NCI-H2107 treated with DMSO at 0.1 percent for 48 hours (cell line): ENCODE results near the gene DOCK8.

Experiments
- DNase-seq: peaks from one replicate; lab custom pipeline; 2025; ENCODE audit not compliant: unreplicated experiment; lab: John Stamatoyannopoulos, UW

The DOCK8 gene

DNA sequence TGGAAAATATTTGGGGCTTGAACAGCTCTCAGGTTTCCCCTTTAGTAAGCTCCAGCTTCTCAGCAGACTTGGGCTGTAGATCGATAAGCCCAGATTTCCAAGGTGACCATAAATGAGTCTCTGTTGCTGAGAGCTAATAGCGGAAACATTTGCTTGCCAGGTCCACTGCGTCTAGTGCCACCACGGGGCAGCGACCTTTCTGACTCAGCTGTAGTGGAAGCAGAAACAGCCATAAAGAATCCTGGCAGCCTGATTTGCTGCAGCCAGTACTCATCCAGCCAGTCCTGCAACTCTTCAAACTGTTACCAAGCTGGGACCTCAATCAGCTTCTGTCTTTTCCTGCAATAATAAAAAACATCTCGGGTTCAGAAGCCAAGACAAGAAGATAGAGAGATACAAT is 241.7 kb downstream of the DOCK8 start:
- DNase-seq: no peak

DNA sequence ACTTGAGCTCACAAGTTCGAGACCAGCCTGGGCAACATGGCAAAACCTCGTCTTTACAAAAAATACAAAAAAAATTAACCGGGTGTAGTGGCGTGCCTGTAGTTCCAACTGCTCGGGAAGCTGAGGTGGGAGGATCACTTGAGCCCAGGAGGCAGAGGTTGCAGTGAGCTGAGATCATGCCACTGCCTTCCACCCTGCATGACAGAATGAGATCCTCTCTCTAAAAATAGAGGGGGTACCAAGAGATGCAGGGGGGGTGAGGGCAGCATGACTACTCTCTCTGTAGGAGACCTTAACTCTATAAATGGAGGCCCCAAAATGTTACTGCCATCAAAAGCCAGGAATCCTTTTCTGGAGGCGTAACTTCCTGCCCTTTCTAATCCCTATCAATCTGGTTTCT is 243.9 kb downstream of the DOCK8 start:
- DNase-seq: no peak

DNA sequence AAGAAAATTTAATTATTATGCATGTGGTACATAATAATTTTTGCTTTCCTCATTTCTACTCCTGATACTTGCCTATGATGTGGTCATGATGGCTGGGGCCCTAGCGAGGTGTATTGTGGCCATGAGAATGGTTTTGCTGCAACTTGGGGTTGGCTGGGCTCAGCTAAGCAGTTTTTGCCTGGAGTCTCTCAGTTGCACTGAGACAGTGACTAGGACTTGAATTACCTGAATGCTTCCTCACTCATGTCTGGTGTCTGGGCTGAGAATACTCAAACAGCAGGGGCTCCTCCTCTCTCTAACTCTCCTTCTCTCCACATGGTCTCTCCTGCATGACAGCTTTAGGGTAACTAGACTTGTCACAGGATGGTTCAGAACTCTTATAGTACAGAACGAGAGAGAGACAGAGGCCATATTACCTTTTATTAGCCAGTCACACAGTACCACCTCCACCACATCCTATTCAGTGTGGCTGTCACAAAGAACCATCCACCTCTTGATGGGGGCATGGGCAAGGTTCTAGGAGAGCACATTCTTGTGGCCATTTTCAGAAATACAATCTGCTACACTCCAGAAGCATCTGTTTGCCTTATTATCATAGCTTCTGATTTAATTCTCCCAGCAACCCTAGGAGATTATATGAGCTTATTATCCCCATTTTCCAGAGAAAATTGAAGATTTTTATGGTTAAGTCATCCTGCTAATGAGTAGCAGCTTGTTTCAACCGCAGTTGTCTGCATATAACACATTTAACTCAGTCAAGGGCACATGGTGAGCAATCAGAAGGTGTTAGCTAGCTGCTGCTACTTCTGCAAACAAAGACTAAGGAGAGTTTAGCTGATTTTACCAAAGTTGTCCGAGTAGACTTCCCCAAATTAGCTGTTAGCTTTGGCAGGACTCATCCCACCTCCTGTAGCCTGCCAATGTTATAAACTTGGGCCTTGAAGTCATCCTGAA is 245.1 kb downstream of the DOCK8 start:
- DNase-seq: no peak

DNA sequence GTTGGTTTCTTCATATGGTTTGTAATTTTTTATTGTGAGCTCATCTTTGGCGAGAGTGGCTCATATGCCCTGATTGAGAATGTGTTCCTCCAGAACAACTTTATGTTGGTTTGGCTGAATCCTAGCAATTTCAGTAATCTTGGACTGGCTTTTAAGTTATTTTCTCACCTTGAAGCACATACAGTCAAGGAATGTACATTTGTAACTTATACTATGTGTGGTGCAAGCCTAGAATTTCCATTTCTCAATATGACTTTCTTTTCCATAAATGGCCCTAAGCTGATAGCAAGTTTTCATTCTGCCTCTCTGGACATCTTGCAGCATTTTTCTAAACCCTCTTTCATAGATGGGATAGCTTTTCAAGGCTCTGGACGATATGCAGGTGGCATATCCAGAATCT is 247.5 kb downstream of the DOCK8 start:
- DNase-seq: no peak

DNA sequence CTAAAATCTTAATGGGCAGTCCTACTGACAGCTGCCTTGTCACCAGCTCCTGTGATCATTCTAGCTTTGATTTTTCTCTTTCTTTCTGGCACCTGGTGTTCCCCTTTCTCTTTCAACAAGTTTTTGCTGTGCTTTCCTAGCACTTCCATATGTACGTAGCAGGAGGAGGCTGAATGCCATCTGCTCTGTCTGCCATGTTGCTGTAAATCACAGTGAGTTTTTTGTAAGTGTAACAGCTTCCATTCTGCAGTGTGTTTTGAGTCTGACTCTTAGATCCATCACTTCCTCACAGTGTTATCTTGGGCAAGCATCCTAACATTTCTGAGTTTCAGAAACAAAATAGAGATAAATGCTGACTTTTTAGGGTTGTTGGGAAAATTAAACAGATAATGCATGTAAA is 247.9 kb downstream of the DOCK8 start:
- DNase-seq: no peak

DNA sequence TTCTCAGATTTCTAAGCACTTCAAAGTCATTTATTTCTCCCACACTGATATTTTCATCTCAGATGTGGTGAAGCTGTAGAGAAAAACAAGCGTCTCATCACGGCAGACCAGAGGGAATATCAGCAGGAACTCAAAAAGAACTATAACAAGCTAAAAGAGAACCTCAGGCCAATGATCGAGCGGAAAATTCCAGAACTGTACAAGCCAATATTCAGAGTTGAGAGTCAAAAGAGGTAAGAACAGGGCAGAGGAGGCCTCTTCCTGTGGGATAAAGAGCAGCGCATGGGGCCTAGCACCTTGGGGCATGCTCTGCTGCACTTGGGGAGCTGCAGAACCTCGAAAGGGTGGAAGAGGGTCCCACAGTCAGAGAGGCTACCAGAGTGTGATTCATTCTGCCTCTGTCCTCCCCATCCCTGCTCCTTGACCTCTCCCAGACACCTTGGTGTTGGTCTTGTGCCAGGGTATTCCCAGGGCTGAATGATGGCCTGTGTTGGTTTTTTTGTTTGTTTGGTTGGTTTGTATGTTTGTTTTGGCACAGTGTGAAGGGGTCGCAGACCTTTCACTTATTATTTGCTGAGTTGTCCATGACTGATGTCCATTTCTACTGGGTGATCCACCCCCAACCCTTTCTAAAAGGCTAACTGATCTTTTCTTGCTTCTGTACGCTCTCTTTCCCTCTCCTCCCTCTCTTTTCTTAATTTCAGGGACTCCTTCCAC is 248.9 kb downstream of the DOCK8 start:
- no peak for DNase-seq

DNA sequence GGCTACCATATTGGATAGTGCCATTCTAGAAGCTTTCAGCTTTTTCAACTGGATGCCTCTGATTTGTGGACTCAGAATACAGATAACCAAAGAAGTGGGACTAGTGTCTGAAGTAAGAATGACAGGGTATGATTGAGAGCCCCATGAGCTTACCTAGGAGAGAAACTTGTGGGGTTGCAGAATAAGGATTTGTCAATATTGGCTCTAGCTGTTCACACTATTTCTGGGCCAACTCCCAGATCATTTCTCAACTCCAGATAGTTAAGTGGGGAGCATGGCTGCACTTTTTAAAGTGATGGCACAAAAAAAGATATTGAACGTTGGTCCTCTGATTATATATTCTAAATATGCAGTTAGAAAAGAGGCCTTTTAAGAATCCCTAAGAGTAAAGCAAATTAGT is 252.1 kb downstream of the DOCK8 start:
- DNase-seq: no peak

DNA sequence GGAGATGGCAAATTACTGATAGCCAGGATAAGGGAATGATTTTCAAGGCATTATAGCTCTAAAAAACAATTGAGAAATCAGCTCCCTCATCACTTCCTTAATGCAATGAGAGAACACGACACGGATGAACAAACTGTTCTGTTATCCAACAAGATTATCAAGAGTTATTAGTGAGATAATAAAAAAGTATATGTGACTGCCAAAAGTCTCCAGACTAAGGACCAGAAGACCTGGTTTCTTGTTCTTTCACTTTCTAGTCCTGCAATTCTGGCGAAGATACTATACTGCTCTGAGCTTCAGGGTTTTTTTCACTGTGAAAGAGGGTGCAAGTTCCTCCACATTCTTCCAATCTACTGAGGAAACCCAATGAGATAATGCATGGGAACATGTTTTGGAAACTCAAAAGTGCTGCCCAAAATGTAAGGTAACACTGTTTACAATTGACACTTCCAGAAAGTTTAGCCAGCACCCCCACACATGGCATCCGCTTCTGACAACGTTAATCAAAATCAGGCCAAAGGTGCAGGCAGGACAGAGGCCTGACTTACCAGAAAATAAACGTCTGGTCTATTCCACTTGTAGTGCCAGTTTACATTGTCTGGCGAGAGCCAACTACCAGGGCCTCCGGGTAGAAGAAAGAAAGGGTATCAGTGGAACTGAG is 254.2 kb downstream of the DOCK8 start:
- no peak for DNase-seq

DNA sequence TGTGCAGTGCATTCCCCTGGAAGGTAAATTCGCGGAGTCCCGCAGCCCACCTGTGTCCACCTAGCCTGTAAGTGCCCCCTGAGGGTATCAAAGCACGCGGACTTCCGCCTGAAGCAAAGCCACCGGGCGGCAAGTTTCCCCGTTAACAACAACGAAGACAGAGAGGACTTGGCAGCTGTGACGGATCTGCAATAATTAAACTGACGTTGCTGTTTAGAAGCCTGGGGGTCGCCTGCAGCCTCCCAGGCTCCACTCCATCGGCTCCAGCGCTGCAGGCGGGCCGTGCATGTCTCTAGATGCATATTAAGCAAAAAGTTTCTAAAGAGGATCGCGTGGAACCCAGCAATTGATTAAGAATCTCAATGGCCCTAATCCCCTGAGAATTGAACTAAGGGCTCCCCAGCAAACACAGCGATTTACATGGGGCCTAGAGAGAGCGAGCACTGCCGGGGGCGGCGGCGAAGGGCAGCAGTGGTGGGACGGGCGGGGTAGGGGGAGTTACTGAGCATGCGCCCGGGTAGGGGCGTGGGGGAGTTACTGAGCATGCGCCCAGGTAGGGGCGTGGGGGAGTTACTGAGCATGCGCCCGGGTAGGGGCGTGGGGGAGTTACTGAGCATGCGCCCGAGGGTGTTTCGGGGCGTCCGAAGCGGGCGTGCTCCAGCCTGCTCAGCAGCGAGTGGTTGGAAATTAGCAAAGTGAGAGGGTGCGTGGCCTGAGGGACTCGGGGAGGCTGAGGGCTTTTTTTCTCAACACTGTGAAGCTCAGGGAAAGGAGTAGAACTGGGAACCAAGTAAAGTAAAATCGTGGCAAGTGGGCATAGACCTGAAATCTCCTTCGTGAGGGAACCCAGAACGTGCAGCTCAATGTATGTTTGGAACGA is 255.2 kb downstream of the DOCK8 start:
- DNase-seq: peak; percentile 91

DNA sequence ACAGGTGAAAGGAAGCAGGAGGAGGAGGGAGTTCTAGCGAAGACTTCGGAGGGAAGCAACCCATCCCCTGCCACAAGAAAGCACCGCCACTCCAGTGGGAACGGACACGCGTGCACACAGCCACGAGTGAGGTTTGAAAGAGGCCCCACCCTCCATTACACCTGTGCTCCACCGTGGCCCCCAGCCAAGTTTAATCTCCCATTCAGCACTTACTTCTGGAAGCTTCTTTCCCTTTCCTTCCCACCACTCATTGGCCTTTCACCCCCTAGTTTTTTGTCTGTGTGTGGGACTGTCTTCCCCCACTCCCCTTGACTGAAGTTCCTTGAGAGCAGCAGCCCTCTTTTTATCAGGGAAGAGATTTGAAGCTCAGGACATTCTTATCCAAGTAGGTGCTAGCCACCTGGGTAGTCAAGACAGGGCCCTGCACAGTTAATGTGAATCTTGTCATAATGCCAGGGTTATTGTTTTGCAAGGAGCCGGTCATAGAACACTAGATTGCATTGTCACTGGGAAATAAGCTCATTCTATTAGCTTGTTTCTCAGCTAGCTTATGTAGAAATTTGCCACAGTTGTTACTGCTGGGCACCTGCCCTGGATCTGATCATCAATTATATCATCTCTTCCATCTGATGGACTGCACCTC is 256.0 kb downstream of the DOCK8 start:
- DNase-seq: no peak

DNA sequence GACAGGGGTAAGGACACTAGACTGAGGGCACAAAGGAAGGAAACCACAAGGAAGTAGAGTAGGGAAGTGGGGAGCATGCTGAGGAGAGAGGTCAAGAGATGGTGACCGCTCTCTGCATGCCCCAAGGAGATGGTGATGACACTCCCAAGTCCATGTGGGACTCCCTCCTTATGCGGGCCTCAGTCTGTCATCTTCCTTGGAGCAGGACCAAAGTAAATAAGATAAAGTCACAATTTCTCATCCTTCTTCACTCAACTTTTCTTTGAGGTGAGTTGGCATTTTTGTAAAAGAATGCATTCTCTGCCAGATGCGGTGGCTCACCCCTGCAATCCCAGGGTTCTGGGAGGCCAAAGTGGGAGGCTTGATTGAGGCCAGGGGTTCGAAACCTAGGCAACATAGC is 256.7 kb downstream of the DOCK8 start:
- no peak for DNase-seq

DNA sequence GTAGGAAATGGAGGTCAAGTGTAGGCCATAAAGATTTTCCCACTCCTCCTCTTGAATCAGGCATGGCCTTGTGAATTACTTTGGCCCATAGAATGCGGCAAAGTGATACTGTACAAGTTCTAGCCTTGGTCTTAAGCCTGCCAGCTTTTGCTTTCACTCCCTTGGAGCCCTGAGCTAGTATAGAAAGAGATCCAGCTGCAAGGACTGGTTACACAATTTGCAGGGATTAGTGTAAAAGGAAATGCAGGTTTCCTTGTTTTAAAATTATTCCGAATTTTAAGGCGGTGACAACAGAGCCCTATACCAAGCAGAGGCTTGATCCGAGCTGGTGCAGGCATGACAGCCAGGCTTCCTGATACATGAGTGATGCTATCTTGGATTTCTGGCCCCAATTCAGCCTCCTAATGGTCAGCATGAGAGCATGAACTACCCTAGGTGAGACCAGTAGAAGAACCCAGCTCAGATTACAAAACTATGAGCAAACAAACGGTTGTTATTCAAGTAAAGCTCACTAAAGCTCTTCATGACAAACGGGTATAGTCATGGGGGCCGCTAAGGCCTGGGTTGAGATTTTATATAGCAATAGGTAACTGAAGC is 257.9 kb downstream of the DOCK8 start:
- DNase-seq: no peak

DNA sequence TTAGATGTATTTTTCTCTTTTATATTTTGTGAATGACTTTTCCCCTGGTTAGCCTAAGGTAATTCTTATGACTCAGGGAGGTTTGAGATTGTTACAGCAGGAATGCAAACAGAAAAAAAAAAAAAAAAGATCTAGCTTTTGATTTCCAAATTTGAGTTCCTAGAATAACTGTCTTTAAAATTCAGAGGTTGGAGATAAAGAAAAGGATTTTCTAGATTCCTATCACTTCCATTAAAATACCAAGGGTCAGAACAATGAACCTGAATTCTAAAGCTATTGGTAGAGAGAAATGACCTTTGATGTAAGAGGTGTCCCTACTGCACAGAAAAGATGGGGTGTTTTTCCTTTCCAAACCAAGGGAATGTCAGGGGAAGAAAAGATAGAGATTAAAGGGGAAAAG is 262.5 kb downstream of the DOCK8 start:
- no peak for DNase-seq

DNA sequence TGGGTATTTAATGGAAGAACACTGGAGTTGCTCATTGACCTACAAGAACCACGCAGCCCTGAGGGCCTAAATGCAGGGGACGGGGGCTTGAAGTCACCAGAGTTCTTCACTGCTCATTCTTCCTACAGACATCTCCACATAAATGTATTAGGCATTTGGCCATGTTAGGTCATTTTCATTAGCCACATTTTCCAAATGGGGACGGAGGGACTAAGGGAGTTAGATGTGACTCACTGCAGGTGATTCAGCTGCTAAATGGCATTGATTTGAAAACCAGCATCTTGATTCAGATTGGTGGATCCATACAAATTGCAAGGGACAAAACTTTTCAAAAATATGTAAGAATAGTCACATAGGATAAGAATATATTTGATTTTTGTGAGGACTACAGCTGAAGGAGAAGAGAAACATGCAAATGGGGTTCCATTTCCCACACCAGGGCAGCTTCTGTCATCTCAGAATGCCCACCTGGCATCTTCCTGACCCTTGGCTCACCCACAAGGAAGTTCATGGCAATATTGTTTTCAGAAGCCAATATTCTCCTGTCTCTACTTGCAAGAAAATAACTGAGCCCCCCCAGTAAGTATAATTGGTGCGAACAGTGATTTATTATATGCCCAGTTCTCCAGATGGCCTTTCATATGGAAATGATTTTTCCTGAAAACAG is 264.8 kb downstream of the DOCK8 start:
- DNase-seq: no peak

DNA sequence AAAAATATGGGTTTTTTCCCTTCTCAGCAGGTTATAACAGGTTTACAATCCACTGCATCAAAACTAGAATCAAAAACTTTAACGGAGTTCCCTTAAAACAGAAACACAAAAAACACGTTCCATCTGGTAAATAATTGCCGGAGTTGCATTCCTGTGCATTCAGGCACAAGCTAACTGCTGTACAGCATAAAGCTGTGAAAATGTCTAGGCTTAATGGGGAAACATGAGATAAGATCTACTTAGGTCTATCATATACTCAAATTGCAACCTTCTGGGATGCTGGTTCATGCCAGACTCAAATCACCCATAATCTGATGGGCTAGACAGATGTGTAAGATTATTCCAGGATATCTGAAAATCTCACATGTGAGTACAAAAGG is 265.3 kb downstream of the DOCK8 start:
- no peak for DNase-seq

DNA sequence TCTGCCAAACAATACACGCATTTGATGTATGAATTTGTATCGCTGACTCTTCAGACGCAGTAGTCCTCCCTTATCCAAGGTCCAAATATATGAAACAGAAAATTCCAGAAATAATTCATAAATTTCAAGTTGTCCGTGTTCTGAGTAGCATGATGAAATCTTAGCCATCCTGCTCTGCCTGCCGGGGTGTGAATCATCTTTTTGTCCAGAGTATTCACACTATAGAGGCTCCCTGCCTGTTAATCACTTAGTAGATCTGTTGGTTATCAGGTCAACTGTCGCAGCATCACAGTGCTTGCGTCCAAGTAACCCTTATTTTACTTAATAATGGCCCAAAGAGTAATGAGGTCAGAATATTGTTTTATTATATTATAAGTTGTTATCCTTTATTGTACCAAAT is 268.1 kb downstream of the DOCK8 start:
- no peak for DNase-seq

DNA sequence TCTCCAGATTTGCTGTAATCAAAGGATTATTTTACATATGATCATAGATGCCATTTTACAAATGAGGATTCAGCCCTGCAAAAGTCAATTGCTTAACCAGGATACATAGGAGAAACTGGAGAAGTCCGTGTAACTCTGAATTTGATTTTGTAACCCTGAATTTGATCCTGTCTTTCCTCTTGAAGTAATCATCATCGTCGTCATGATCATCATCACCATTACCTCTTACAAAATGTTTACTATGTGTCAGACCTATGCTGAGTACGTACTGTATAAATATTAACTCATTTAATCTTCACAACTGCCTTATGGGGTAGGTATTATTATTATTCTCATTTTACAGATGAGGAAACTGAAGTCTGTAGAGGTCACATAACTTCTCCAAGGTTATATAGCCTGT is 271.5 kb downstream of the DOCK8 start:
- no peak for DNase-seq

DNA sequence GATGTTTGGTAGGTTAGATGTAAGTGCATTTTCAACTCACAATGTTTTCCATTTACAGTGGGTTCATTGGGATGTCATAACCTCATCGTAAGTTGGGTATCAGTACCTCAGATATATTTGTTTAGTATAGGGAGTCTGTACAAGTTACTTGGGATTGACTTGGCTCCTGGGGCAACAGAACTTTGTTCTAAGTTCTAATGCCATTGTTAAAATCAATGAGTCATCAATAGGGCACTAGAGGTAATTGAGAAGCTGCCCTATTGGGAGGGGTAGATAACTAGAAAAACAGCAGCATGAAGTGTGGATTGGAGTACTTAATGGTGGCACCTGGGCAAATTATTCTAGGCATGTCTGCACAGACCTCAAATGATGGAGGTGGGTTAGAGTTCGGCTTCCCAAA is 272.8 kb downstream of the DOCK8 start:
- DNase-seq: no peak

DNA sequence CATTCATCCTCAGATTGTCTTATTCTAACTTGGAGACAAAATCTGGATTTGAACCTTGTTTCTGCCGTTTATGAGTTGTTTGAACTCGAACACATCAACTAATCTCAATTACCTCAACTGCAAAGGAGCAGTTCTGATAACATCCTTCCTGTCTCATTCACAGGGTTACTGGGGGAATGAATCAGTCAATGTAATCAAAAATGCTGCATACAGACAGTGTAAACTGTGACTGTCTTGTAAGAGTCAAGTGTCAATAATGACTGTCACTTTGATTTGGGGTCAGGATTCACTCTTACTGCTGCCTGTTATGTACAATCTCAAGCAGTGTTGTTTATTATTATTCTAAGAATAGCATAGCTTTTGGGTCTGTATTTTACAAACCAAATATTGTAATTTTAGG is 273.8 kb downstream of the DOCK8 start:
- no peak for DNase-seq
